Endothelial cell of hepatic sinusoid (primary cell): ENCODE results near the gene PTPA.

Source experiments
- in situ Hi-C: cut with HindIII; loops from 2 replicates; pipeline ENCODE4 v1.10.0; 2017; ENCODE audit warnings: low sequenced_read_pairs

Gene PTPA

DNA sequence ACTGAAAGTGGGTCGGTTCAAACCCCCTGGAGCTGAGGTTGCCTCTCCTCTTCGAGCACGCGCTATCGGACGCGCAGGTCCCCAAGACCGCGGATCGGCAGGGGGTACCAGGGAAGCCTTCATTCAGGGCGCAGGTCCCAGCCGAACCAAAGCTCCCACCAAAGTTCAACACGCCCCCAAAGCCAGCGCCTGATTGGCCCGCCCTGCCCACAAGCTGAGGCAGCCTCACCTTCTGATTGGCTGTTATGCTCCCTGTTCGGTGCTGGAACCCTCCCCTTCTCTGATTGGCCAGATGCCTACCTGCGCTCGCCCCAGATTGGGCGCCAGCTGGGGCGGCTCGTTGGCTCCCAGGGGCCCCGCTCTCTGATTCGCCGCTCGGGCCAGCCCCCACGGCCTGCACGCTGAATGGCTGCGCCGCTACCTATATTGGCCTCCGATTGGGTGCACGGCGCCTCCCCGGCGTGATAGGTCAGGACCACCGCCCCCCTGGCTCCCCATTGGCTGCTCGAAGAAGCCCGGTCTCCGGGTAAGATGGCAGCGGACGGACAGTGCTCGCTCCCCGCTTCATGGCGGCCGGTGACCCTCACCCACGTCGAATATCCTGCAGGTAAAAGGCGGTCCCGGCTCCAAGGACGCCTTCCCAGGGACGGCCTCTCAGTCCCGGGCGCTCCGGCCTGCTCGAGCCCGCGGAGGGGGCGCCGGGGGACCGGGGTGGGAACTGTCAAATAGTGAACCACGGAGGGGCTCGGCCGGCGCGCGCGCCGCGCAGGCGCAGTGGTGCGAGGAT is 30.4 kb upstream of the PTPA start, which contains the start of gene DOLPP1:
Gene DOLPP1 (plus strand): TSS at position 511 of the 787 bp plus-strand sequence. CDS start 21 bp downstream, at position 532.
- in situ Hi-C loops = loop anchor here (5.0 to 10.0 kb wide), 3 partner anchors 43 to 496 kb away; partner anchors contain the start of gene MIGA2

DNA sequence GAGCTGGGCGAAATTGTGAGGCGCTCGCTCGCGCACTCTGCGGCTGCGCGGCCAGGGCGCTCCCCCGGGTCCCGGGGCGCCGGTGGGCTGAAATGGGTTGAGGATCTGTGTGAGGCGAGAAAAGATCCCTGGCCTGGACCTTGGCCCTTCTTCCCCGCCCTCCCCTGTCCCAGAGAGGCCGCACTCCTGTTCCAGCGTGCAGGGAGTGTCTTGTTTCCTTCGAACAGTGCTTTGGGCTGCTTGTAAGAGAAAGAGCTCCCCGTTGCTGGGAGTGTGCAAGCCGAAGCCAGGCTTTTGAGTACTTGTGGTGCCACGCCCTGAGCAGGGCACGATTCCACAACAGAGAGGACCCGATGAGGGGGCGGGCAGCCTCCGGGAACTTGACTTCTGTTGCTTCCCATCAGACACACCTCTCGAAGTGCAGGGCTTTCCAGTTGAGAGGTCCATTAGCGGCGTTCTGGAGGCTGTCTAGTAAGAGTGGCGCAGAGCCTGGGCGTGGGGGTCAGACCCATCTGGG is 29.8 kb upstream of the PTPA start:
- in situ Hi-C loops = loop anchor here (5.0 to 10.0 kb wide), 3 partner anchors 44 to 497 kb away; partner anchors contain the start of gene MIGA2

DNA sequence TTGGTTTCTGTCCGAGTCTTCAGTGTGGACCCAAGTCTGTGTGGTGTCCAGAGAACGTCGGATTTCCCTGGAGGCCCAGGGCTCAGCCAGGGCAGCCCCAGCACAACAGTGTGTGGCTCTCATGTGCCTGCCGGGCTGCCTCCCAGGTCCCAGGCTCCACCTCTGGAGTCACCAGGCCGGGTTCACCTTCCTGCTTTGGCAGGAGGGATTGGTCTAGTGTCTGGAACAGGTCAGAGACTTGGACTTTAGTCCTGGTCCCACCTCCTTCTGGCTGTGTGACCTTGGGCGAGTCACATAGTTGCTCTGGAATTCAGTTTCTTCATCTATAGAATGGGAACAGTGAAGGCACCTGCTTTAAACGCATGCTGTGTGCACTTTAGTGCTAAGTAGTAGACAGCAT is 27.1 kb upstream of the PTPA start:
- in situ Hi-C loops = loop anchor here (5.0 to 10.0 kb wide), 3 partner anchors 47 to 499 kb away; partner anchors contain the start of gene MIGA2

DNA sequence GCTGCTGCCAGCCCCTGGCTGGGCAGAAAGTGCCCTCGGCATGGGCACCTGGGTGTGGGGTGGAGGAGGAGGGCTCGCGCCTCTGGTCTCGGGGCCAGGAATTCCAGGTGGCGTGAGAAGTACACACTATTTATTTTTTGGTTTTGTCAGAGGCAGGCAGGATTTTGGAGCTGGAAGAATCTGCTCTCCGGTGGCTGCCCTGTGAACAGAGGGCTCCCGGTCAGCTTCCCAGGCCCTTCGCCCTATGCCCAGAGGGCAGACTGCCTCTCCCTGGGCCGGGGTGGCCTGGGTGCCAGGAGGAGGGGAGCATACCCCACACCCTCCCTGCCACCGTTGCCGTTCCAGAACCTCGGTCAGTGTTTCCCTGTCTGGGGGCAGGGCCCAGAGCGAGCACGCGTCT is 22.0 kb upstream of the PTPA start:
- in situ Hi-C loops = loop anchor here (10.0 kb wide), 2 partner anchors 104 to 504 kb away; no protein-coding TSS in a partner anchor

DNA sequence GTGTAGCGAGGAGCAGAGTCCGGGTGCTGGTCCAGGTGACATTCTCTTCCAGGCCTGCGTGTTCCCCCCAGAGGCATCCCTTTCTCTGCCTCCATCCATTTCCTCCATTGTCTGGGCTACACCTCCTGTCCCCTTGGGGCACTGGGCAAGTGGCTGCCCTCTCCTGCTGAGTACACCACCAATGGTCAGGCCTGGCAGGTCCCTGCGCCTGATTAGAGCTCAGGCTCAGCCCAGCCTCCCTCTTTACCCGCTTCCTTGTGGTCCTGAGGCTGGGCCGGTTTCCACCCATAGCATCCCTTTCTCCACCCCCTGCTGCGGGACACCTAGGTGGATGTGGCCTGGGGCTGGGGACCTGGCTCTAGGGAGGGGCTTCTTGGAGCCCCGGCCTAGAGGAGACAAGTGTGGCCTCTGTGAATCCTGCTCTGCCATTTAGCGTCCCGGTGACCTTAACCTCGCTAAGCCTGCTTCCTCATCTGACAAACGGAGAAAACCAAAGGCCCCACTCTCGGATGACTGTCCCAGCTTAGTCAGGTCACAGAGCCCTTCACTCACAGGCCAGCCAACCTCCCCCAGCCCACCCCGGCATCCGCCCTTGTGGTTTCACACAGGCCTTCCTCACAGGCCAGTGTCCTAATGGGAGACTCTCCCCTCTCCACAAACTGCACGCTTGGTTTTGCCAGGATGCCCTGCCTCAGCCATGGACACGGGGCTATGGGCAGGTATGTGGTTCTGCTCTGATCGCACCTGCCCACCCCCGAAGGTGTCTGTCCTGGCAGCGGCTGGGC is 17.4 kb upstream of the PTPA start:
- in situ Hi-C loops = no loop called here

DNA sequence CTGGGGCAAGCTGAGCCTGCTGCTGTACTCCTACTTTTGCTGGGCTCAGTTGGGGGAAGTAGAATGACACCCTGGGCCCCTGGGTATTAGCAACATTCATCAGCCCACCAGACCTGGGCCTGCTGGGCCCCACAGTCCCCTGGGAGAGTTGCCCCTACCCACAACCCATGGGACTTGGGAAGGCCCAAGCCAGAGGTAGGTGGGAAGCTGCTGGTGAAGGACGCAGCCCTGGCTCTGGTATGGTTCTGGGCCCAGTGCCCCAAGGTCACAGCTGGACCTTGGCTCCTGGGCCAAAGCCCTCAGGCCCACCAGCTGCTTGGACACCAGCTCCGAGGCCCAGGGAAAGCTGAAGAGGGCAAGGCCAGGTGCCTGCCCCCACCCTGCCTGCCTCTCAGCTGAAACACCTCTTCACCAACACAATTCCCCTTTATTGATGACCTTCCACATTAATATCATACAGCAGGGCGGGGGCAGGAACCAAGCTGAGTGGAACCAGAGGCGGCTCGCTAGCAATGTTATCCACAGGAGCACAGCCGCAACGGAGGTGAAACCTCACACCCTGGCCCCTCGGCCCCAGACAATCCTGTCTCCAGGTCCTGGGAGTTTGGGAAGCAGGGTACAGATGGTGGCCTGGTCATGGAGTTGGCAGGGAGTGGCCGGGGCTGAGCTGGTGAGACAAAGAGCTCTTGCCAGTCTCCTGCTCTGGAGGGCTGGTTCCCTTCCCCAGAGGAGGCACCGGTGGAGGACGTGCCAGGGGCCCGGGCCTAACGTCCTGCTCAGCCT is 16.6 kb upstream of the PTPA start:
- in situ Hi-C loops = no loop called here

DNA sequence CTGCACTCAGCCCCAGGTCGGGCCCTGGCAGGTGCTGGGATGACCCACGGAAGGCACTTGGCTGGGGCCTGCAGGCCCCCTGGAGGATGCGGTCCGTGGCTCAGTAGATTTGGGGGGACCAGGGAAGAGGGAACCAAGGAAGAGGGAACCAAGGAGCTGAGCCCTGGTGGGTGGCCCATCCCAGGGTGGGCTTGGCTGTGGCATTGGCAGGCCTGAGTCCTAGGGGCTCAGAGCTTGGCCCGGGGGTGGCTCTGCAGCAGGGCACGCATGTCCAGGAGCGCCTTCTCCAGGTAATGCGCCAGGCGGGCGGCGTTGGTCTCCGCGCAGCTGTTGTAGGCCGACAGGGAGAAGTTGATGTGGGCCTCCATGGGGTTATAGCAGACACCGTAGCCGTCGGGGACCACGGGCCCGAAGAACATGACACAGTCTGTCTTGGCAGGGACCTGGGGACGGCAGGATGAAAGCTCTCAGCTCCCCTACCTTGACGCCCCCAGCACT is 16.0 kb upstream of the PTPA start:
- in situ Hi-C loops = no loop called here

DNA sequence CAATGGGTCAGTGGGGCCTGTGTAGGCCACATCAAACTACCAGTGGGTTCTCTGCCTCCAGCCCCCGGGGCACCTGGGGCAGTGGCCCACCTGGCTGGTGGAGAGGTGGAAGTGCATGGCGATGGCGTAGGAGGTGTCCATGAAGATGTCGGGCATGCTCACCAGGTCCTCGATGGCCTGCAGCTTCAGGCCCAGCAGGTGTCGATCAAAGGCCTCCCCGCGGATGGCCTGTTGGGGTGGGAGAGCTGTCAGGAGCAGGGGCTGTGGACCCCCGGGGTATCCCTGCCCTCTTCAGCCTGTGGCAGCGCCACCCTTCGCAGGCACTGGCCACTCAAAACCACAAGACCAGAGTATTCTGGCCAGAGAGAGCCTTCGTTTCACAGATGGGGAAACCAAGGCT is 15.3 kb upstream of the PTPA start:
- in situ Hi-C loops = no loop called here

DNA sequence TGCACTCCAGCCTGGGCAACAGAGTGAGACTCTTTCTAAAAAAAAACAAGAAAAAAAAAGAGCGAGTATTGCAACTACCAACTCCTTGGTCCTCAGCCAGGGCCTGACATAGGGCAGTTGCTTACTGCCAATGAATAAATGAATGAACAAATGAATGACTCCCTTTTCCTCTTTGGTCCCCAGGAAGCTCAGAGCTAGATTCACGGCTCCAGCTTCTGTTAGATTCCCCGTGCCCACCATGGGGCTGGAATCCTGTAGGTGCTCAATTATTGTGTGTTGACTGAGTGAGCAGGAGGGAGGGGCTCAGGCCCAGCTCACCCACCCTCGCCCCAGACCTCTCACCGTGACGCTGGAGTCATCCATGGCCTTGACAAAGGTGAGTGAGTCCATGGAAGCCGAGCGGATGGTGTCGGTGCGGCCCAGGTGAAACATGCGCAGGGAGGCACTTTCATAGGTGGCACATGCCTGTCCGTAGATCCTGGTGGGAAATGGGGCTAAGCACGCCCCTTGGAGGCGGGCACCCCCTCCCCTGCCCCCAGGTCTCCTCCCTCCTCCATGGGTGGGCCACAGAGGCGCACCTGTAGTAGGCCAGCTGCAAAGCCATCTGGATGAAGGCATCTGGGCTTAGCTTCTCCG is 13.4 kb upstream of the PTPA start:
- in situ Hi-C loops = no loop called here

DNA sequence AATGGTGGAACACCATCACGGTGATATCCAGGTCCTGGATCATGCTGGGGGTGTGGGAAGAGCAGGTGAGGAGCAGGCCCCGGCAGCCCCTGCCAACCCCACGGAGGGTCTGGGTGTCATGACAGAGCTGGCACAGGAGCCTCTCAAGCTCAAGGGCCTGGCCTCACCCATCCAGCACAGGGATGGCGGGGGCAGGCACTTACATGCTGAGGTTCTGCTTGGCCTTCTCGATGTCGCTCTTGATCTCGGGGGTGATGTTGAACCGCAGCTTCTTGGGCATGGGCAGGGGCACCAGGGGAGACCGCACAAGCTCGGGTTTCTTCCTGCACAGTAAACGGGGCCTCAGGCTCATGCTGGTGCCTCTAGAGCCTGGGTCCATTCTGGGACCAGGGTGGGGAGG is 12.9 kb upstream of the PTPA start:
- in situ Hi-C loops = no loop called here

DNA sequence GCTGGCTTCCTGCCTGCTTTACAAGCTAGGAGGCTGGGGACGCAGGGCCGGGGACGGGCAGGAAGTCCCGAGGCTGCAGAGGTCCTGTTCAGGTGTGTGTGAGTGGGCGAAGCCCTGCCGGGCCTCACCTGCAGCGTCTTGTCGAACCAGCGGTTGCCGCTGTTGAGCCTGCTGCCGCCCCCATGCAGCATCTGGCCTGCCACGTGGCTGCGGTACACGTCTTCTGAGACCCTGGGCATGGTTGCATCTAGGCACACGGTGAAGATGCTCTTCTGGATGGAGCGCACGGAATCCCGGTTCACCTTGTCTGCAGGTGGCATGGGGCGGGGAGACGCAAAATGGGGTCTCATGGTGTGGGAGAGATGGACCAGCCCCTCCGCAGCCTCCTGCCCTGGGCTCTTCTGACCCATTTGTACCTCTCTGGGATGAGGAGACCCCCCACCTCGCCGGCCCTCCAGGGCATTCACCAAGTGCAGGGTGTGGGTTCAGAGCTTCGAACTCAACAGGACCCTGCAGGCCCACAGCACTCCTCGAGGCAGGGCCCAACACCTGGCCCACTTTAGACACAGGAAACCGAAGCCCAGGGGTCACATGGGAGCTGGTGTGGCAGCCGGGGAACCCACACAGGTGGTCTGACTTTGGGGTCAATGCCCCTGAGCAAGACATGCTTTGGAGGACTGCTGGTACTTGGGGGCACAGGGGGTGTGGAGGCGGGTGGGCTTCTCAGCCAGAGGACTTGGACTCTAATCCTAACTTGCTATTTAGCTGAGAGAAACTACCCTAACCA is 10.6 kb upstream of the PTPA start:
- in situ Hi-C loops = no loop called here

DNA sequence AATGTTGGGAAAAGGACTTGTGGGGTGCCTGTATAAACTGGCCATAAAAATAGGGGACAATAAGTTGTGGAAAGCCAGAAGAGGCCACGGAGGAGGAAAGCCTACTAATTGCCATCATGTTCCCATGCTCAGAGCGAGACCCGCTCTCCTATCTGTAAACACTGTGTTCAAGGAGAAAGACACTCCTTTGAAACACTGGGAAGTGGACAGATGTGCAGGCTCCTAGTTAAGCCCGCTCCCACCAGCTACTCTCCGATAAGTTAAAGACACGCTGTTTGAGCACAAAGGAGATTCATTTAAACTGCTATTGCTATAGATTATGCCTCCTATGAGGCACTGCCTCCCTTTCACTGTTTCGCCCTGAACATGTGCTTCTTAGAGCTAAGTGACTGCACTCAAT is 9.9 kb upstream of the PTPA start:
- in situ Hi-C loops = no loop called here

DNA sequence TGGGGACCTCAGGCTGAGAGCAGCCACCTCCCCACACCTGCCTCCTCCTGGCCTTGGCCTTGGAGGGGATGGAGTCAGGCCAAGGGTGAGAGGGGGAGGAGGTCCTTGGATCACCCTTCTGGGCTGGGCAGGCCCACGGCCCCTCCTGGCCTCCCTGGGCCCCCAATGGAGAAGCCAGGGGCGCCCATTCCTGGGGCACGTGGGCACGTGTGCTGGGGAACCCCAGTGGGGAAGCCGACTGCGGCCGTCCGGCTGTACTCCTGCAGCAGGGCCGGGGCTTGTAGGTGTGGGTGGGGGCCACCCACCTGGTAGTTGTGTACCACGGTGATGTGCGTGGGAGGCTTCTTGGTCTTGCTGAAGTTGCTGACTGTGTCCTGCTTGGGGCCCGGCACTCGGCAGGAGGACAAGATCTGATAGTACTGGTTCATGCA is 9.1 kb upstream of the PTPA start:
- in situ Hi-C loops = no loop called here

DNA sequence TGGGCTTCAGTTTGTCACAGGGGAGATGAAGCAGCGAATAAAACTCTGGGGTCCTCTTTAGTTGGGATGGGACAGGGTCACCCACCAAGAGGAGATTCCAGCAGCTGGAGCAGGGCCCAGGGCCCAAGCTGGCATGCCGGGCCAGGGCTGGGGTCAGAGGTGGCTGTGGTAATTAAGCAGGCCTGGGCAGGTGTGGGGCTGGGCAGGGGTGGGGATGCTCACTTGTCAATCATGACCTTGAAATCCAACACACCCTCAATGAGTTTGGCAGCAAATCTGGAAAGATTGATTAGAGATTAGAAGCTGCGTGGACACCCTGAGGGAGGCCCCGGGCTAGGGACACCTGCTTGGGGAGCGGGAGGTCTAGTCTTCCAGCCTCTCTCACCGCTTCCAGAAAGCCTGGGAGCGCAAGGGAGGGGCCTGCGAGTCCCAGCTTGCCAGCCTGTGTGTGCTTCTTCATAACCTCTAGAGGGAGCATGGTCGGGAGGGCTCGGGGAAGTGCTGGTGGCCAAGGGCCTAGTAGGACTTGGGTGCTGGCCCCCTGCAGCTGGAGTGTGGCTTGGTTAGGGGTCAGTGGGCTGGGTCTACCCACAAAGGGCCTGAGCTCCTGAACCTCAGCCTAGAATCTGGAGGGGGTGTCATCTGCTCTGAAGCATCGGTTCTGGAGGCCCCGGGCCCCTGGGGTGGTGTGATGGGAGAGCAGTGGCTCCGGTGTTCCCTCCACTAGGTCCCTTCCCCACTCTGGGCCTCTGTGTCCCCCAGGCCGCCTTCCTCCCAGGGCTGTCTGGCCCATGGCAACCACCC is 8.2 kb upstream of the PTPA start:
- in situ Hi-C loops = no loop called here

DNA sequence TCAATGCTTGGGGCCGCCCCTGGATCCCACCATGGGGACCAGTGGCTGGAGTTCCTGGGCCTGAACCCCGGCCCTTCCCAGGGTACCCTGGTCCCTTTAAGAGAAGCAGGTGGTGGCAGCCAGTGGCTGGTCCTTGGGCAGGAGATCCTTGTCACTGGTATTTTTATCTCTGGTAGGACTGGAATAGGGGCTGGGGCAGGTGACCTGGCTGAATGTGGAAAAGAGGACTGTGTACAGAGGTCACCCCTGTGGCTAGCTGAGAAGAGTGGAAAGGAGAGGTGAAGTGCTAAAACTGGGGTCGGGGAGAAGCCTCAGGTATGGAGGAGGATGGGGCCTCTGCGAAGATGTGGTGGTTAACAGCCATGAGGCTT is 7.6 kb upstream of the PTPA start:
- in situ Hi-C loops = no loop called here

DNA sequence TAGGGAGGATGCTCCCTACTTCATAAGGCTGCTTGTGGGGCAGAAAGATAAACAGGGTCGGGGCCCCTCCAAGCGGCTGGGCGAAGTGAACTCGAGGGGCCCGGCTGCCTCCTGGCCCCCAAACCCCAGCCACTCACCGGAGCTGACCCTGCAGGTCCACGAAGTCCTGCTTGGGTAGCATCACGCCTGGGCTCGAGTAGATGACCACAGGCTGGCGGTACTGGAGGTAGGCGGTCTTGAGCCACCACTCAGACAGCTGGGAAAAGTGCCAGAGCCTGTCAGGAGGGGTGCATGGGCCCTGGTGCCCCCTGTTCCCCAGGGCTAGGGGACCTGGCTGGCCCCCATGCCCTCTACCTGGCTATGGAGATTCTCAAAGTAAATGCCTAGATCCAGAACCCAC is 7.2 kb upstream of the PTPA start:
- in situ Hi-C loops = no loop called here

DNA sequence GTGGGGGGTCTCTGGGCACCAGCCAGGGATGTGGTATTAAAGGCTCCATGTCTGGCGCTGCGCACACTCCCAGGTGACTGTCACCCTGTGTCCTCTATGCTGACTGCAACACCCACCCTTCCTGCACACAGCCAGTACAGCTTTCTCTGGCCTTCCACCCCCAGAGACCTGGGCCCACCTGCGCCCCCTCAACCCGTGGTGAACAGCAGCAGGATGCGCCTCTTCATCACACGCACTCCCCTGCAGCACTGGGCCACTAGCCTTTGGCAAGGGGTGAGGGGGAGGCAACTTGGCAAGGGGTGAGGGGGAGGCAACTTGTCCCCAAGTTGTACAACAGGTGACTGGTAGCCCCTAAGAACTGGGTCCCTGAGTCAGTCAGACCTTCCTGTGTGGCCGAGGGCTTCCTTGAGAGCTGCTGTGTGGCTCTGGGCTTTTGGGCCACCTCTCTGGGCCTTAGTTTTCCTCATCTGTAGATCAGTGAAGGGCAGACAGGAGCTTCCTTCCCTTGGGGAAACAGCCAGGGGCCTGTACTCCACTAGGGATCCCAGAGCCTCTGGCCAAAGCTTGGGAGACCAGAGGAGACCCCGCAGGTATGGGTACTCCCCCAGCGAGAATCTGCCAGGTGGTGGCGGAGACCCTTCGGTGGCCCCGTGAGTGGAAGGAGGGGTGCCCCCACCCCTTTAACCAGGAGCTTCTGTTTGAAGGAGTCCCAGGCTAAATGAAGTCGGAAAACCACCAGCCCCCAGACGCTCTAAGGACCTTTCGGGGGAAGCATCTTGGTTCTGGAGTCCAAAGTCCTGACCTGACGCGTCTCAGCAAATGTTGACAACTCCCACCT is 5.1 kb upstream of the PTPA start:
- in situ Hi-C loops = no loop called here

DNA sequence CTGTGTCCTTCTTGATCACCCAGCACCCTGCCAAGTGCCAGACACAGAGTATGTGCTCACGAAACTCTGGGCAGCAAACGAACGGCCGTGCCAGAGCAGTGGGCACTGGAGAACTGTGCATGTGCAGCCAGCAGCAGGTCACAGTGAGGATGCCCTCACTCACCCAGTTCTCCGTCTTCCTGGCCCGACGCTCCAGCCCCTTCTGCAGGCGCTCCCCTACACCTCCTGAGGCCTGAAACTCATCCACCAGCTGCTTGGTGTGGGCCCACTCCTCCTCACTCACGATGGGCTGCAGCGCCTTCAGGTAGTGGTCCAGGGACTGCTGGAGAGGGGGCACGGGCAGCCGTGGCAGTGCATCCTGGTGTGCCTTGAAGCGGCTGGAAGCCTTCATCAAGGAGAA is 3.6 kb upstream of the PTPA start:
- in situ Hi-C loops = no loop called here
